Stimulated activated CD4-positive, alpha-beta T cell treated with anti-CD3 and anti-CD28 coated beads, Interleukin-15, amount 100 ng/mL, for 48 hours (primary cell): Measurements from ENCODE around the gene CASP12.

ENCODE experiments used
- DNase-seq, 2 donors: peaks; one replicate each; pipeline ENCODE4 v3.0.0-alpha.2; 2020; ENCODE audit warnings: low read depth in 2 of 2

The CASP12 gene

DNA sequence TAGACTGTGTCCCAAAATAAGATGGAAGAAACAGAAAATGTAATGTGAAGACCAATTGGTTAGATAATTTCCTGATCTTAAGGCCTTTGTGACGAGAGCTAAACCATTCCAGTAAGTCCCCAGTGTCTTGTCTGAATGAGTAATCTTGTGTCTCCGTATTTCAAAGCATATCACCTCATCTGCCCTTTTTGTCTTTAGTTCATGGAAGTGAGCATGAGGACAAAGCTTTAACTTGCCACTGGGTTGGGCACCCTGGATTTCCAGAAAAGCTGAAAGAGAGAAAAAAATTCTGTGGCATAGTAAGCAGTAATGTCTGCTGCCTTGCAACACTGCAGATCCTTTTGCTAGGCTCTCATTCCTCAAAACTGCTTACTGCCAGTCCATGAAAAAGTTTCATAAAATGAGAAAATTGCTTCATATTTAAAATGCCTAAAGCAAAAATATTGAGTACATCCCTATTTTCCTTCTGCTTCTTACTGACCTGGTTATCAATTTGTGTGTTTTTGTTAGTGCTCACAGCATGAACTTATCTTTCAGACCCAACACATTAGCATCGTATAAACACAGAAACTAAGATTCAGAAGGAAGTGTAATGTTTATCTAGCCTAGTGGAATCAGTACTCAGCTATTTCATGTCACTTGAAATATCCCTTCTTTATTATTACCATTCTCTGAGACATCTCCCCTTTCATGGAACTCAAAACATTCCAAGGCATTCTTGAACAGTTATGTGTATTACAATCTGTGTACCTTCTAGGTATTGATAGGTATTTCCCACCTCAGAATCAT is 5.3 kb downstream of the CASP12 start:
- no peak for DNase-seq

GRCh38 chr11:104891135-104891534 is 7.1 kb downstream of the CASP12 start:
- DNase-seq: no peak

DNA sequence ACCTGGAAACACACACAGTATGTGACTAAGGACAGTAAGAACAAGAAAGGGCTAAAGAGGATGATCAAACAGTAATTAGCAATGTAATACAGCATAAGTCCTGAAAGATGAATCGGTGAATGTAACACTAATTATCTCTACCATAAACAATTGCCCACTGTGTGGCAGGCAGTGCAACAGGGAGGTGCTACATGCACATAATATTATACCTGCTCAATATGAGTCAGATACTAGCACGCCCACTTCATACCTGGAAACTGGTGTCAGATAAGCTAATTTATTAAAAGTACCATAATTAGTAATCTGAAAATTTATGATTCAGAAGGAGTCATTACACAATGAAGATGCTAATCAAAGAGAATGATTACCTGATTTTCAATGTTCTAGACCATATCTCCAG is 14.9 kb downstream of the CASP12 start:
- no peak for DNase-seq

GRCh38 chr11:104881117-104881794 is 17.0 kb downstream of the CASP12 start:
- DNase-seq: no peak

DNA sequence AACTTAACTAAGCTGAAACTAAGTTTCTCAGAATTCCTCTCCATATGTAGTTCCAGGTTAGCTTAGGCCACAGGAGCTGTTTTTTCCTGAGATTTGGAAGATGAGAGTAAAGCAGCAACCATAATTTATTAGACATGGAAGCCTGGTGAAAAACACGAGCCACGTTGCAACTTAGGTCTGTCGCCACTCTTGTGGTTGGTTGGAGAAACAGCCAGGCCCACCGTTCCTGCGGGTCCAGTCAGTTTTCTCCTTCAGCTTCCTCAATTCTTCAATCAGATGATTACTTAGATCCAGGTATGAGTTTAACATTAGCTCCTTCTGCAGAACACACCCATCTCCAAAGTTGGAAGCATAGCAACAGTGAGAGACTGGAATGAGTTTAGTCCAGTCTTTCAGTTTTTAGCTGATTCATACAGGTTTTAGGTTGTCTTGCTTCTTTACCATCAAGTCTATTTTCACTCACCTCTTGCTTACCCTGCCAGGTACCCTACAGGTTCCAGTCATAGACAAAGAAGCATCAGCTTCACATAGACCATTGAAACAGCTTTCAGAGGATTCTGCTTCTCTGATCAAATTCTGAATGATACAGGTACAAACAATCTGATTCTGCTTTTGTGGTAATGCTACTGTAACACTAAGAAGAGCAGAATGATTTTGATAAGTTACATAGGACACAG is 18.6 kb downstream of the CASP12 start:
- no peak for DNase-seq

GRCh38 chr11:104876861-104877431 is 21.3 kb downstream of the CASP12 start:
- no peak for DNase-seq

DNA sequence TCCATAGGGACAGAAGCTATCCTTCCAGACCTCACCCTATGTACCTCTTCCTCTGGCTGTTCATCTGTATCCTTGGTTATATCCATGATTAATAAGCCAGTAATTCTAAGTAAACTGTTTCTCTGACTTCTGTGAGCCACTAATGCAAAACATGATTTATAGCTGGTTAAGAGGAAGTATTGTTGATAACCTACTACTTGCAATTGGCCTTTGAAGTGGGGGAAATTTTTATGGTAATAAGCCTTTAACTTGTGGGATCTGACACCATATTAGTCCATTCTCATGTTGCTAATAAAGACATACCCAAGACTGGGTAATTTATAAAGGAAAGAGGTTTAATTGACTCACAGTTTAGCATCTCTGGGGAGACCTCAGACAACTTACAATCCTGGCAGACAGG is 21.9 kb downstream of the CASP12 start:
- DNase-seq: no peak

DNA sequence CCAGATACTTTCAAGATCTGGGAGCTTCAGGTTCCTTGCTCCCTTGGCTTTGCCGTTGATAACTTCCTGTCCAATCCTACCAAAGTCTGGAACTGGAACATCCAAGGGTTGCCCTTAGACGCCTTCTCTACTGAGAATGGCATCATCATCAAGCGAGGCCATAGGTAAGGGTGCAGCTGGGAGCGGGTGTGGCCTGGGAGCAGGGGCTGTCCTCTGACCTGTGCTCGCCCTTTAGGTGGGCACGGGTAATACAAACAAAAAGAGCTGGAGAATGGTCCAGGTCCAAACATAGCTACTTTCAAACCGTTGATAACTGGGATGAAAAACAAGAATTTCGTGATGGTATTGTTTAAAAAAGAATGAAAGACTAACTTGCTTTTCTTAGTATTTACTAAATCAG is 25.0 kb downstream of the CASP12 start:
- no peak for DNase-seq

DNA sequence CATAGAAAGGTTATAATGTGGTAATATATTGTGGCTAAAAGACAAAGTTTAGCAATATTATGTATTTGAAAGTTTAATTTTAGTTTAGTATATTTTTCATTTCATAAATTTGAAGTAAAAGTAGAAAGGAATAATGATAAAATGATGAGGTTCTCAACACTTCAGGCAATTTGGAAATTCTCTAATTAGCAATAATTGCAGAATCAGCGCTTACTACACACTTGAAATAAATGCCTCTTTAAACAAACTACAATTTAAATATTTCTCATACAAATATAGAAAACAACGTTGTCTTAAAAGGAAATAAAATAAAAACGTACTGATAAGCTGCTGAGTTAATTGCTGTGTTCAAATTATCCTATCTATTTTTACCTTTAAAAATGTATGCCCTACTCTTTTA is 25.9 kb downstream of the CASP12 start:
- no peak for DNase-seq

DNA sequence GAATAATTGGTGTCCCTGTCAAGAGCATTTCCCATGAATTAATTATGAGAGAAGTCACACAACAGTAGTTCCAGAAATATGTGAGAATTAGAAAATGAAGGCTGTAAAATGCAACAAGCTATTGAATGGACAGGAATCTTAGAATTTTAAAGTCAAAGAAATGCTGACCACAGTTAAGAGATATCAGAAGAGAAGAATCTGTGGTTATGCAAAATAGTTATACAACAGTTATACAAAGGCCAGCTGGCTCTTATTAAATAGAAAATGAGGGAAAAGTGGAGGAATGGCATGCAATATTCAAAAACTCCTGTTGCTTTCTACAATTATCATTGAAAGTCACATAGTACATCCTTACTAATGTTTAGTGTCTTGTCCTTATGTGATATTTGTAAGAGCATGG is 27.4 kb downstream of the CASP12 start:
- no peak for DNase-seq

GRCh38 chr11:104866815-104867214 is 31.4 kb downstream of the CASP12 start:
- DNase-seq: no peak

DNA sequence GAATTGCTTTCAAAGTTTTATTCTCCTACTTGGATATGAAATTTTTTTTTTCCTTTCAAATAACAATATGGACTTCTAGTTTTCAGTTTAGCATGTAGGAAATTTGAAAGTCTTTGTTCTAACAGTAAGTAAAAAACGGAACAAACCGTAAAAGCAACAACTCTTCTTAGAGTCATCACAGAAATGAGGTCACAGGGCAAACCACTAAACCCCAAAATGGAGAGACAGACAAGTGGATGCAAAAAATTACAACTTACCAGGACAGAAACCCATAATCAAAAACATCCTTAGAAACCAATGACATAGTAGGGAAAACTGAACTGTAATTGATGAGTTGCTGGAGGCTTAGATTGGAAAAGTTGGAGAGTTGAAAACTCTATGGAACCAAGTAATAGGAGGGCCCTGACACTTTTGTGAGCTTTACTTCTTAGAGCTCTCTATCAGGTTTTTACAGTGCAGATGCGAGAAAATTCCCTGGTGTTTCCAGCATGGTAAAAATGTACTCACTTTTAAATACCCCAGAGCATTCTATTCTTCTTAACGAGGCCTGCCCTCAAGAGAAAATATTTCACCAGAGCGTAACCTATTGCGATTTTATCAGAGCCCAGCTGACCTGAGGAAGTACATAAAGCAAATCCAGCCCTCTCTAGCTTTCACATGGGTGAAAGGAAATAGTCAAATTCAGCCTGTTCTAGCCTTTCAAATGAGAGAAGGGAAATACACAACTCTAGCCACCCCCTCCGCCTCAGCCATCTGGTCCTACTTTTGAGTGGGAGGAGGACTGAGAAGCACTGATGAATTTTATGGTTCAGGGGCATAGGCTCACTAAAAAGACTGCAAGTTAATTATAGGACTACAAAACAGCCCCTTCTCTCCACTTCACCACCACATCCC is 39.1 kb downstream of the CASP12 start:
- DNase-seq: no peak

GRCh38 chr11:104856607-104857006 is 41.7 kb downstream of the CASP12 start:
- DNase-seq: no peak

GRCh38 chr11:104855965-104856364 is 42.3 kb downstream of the CASP12 start:
- DNase-seq: no peak

DNA sequence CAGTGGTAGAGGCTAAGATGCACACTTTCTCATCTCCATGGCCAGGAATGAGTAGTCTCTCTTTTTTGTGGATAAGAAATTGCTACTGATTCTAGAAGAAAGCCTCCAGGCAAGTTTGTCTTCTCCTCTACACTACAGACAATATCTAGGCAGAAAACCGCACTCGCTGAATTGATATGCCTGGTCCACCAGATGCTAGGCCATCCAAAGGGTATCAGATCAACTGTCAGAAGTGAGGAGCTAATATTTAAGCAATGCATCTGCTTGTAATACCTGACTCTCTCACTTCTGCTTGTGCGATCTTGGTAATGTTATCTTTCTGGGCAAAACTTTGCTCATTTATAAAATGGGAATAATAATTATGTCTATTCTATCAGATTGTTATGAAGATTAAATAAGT is 45.0 kb downstream of the CASP12 start:
- DNase-seq: no peak

GRCh38 chr11:104852811-104853210 is 45.4 kb downstream of the CASP12 start:
- no peak for DNase-seq

DNA sequence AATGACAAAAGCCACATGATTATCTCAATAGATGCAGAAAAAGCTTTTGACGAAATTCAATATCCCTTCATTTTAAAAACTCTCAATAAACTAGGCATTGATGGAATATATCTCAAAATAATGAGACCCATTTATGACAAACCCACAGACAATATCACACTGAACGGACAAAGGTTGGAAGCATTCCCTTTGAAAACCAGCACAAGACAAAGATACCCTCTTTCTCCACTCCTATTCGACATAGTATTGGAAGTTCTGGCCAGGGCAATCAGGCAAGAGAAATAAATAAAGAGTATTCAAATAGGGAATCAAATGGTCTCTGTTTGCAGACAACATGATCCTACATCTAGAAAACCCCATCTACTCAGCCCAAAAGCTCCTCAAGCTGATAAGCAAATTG is 52.0 kb downstream of the CASP12 start:
- DNase-seq: no peak

DNA sequence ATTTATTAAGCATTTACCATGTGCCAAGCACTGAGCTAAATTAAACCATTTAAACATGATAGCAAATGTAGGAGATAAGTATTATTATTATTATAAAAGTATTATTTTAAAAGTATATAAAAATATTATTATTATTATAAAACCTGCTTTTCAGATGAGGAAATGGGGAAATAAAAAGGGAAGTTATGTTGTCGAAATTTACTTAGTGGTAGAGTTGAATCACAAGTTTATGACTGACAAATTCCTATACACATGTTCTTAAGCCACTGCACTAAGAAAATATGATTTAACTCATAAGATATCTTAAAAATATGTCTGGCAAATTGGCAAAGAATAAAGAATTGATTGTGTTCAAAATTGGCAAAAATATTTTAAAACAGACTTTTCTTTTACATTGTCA is 53.8 kb downstream of the CASP12 start:
- DNase-seq: no peak

DNA sequence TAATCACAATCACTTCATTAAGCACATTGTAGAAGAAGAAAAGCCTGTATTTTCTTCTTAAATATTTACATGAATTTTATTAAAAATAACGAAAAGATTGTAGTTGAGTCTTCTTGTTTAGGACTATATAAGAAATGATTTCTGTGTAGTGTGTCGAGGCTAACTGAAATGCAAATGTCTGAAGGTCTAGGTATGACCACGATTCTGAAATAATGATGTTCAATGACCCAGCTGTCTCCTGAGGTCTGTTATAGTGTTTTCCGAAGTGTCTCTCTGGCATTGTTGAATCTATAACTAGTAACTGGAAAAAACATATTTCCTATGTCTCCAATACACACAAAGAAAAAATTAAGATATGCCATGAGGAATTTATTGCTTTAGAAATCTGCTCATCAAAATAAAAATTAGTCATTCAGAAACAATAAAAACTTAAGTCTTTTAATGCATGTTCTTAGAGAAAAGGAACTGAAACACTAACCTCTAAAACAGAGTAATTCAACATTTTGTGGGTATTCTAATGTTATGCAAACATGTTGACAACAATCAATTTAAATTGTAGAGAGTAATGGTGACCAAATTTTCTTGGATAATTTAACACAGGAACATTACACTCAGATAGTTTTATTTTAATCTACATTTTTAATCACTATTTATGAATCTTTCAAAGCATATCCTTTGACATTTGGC is 55.0 kb downstream of the CASP12 start:
- no peak for DNase-seq

DNA sequence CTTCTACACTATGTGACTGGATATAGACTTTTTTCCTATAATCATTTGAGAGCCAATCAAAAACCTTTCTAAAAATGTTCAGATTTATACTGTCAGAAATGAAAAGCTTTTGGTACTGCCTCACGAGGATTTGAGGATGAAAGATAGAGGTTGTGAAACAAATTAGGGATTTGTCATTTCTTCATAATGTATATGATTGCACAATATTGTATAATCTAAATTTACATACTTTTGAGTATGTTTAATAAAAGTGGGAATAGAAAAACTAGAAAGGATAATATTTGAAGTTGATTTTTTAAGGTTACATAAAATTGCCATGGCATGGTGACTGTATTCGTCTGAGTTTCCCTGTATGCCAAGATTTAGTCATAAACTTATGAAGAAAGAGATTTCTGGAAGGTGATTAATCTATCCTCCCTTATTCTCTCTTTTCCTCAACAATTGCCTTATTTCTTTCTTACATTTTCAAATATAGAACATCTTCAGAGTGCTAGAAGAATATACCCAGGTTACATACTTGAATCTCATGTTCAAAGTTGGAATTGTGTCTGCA is 56.2 kb downstream of the CASP12 start:
- DNase-seq: no peak

DNA sequence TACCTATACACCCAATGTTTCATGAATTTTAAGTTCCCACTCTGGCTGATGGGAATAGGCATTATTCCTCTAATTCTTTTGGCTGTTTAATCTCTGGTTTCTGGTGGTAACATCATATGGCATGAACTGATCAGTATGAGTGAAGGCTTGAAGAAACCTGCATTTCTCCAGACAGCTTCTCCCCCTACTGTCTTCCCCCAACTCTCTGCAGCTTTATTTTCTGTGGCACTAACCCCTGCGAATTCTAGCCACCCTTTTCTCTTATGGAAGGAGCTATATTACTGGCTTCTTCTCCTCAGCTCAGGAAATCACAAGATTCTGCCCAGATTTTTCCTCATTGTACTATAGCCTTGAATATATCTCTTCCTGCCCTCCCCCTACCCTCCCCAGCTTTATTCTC is 57.1 kb downstream of the CASP12 start:
- no peak for DNase-seq
